Choroid plexus epithelial cell (primary cell): ENCODE results near the gene EVX1.

Source experiments
- DNase-seq: peaks from one replicate; pipeline ENCODE4 v3.0.0-alpha.2; 2010; ENCODE audit warnings: low read depth
- H3K4me3 ChIP-seq: 2 replicates; pipeline ENCODE4 v1.5.1; 2011; ENCODE audit warnings: low read depth, mild to moderate bottlenecking, control low read depth, low read length, moderate library complexity
- TF ChIP-seq, protein P1 (sequence below): conservative IDR thresholded peaks from 2 replicates; pipeline ENCODE4 v1.5.1; 2011; ENCODE audit warnings: low read depth, mild to moderate bottlenecking, control low read depth, inconsistent platforms, low read length, moderate library complexity

EVX1 gene

DNA sequence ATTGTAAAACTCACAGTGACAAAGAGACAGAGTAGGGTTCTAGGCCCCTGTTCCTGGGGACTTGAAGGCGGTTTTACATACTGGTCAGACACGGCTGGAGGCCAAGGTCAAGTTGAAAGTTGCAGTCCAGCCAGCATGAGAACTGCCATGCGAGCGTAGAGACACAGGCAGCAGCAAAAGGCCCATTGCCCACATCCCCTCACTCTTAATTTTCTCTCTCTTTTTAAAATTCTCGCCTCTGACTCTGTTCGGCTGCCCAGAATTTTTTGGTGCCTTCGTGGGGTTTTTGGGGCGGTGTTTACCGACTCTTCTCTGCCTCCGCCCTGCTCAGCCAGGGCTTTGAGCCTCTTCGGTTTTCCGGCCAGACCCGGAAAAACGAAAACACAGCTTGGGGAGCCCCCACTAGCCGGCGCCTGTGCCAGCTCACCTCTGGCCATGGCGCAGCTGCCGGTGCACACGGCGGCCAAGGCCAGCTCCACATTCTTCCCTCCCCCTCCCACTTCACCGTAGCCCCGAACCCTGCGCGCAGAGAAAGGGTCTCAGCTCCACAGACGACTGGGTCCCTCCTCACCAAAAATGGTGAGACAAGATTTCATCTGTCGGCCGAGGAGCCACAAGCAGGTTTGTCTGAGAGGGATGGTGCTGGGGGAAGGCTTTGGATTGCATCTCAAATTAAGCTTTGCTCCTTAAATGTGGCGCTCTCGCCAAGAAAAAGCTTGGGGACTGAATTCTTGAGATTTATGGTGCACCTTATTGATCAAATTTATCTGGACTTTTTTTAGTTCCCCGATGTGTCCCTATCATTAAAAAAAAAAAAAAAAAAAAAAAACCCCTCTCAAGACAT lies 40.4 kb upstream of the EVX1 start:
- TF ChIP-seq, protein P1, sequence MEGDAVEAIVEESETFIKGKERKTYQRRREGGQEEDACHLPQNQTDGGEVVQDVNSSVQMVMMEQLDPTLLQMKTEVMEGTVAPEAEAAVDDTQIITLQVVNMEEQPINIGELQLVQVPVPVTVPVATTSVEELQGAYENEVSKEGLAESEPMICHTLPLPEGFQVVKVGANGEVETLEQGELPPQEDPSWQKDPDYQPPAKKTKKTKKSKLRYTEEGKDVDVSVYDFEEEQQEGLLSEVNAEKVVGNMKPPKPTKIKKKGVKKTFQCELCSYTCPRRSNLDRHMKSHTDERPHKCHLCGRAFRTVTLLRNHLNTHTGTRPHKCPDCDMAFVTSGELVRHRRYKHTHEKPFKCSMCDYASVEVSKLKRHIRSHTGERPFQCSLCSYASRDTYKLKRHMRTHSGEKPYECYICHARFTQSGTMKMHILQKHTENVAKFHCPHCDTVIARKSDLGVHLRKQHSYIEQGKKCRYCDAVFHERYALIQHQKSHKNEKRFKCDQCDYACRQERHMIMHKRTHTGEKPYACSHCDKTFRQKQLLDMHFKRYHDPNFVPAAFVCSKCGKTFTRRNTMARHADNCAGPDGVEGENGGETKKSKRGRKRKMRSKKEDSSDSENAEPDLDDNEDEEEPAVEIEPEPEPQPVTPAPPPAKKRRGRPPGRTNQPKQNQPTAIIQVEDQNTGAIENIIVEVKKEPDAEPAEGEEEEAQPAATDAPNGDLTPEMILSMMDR: no peak
- DNase-seq: no peak
- H3K4me3 ChIP-seq: no peak overlapping the region

DNA sequence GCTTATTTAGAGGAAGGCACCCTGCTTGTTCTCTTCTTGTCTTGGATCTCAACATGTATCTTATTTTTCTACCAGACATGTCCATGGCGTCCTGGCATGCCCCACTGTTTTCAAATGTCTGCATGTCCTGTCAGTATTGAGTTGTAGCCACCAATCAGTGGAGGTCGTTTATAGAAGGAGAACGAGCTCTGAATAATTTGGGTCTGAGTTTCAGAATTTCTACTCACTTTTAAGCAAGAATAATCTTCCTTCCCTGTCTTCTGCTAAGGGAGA lies 39.8 kb upstream of the EVX1 start:
- DNase-seq: no peak
- H3K4me3 ChIP-seq: no peak overlapping the region
- TF ChIP-seq, protein P1: no peak

DNA sequence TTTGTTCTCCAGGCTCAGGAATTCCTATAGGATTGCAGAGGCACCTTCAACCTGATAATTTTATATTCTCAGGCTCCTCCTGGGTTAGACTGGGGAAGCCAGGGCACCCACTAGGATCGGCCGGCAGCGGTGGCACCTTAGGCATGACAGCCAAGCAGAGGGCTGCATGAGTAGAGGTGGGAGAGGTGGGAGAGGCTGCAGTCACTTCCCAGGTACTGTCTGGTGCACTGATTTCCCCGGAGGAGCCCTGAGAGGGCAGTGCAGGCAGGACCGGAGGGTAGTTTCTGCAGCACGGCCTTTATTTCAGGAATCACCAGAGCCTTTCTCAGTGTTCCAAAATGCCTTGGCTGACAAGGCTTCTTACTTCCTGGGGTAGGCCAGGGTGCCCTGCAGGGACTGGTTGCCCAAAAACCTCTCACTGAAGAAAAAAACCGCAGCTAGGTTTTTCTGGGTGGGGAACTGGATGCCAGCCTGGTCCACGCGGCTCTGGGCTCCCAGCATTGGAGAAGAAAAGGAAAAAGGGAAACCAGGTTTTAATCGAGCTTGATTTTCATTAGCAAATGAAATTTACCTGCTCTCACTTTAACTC lies 39.1 kb upstream of the EVX1 start:
- DNase-seq: no peak
- TF ChIP-seq, protein P1: no peak

DNA sequence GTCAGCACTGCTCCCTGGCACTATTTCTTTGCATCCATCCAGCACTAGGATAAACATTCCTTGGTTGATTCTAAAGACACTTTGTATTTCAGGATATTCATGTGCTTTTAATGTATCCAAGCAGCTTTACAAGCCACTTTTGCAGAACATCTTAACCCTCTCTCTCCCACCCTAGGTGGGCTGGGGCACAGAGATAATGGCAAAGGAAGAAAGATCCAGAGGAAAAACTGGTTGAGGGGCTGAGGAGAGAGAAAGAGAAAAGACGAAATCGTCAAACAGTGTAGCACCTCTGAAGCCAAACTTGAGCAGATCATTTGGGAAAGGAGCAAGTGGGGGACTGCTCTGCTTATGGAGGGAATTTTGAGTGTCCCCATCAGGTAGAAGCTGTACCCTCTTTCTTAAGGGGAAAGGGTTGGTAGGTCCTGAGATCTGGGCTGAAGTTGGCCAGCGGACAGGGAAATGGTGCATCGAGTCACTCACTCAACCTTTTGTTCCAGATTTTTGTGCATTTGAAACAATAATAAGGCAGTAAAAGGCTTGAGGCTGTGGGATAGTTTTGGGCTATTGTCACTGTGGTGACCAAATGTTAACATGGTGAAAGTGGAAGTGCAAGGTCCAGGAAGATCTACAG lies 38.5 kb upstream of the EVX1 start:
- TF ChIP-seq, protein P1: no peak
- no peak for DNase-seq
- no peak overlapping the region for H3K4me3 ChIP-seq

More for the DNA sequence above, 39.1 kb upstream of the EVX1 start:
- no peak overlapping the region for H3K4me3 ChIP-seq

DNA sequence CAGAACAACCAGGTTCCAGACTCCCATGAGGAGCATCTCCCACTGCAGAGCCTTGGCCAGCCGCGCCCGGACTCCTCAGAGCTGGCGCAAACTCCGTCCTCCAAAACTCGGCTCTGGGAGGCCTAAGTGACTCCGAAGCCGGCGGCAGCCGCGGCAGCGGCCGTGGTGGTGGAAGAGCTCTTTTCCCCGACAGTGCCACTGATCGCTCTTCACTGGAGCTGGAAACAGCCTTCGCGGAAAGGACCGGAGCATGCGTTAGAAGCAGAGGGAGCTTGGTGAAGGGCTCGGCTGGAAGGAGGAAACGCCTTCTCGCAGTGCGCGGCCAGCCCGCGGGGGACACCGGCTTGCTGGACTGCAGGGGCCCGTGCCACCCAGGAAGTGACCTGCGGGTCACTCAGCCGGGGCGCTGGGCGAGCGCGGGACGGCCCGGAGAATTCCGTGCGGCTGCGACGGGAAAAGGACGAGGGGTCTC lies 37.7 kb upstream of the EVX1 start:
- TF ChIP-seq, protein P1: no peak
- no peak for DNase-seq
- H3K4me3 ChIP-seq: no peak overlapping the region

DNA sequence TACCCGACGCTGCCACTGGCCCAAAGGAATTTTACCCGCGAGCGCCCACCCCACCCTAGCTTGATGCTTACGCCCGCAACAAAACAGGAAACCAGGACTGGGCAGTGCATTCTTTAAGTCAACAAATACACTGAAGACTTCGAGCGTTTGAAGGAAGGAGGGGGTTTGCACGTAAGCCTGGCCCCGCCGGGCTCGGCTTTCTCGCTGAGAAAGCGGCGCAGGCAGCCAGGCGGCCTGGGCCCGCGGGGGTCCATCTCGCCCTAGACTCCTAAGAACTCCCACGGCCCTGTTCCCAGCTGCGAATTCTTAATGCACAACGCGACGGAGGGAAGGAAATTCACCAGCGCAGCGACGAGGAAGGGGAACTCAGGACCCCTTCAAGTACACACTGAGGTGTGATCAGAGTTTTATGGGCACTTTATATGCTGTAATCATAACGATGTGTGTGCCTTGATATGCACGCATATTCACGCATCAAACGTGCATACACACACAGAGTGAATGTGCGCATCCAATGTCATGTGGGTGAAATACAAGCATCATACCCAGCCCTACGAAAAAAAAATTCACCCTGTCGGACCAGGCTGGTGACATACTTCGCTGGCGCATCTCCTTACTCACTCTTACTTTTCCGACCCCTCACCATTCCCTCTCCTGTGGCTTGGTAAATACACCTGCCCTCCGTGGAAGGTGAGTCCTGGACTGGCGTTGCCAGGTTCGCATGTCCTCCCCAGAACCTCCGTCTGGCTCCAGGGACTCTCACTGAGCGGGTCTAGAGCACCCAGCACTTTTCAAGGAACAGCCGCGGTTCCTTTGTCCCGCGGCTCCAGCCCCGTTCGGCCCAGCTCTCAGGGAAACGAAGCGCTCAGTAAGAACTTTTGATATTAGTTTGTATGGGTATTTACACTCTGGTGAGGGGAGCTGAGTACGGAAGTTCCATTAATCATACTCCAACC lies 37.0 kb upstream of the EVX1 start:
- H3K4me3 ChIP-seq: no peak overlapping the region
- TF ChIP-seq, protein P1: no peak
- no peak for DNase-seq
